Measurements from ENCODE around the gene GRWD1. TPM values are rescaled to one million over a fixed set of nuclear protein-coding genes. Genes with fewer than 3 reads are reported as not detected.

Gene GRWD1
- total and polyA plus RNA-seq, 2 of the 13 experiments (the other 11 are each of a cell fraction or from before 2014, with no cell fraction given) = 10.8 to 46.6 TPM

- TF ChIP-seq GMEB1 (CRISPR knock-in tag; IDR thresholded peaks at IDR 0.05; ENCODE audit: borderline replicate concordance) = 0 out of 2 replicates have a peak, but pooled peaks have one; percentile 31
- TF ChIP-seq ZNF501 (CRISPR knock-in tag; IDR thresholded peaks at IDR 0.05) = 0 out of 2 replicates have a peak, but pooled peaks have one; percentile 43
- TF ChIP-seq KDM5B (CRISPR knock-in tag; IDR thresholded peaks at IDR 0.05; ENCODE audit: borderline replicate concordance) = 0 out of 2 replicates have a peak, but pooled peaks have one; percentile 33
- TF ChIP-seq ZNF639 (CRISPR knock-in tag; conservative IDR thresholded peaks at IDR 0.05) = 0 out of 2 replicates have a peak, but pooled peaks have one; percentile 27
- peak; percentile 69; the same call in 1 of the 2 replicates for TF ChIP-seq PPARG (CRISPR knock-in tag; conservative IDR thresholded peaks at IDR 0.05)
- TF ChIP-seq HMGA1 (CRISPR knock-in tag; conservative IDR thresholded peaks at IDR 0.05) = no peak
- TF ChIP-seq ZNF790 (CRISPR knock-in tag; IDR thresholded peaks at IDR 0.05; ENCODE audit: borderline replicate concordance) = no peak
- TF ChIP-seq ATF2 (CRISPR knock-in tag; IDR thresholded peaks at IDR 0.05) = 0 out of 2 replicates have a peak, but pooled peaks have one; percentile 23
- TF ChIP-seq ZBTB42 (CRISPR knock-in tag; IDR thresholded peaks at IDR 0.05) = no peak
- peak; percentile 75; the same call in 1 of the 2 replicates for TF ChIP-seq SNAPC2 (CRISPR knock-in tag; IDR thresholded peaks at IDR 0.05)
- TF ChIP-seq TAF1 (CRISPR knock-in tag; IDR thresholded peaks at IDR 0.05) = peak; percentile 45; the same call in 1 of the 2 replicates
- no peak for TF ChIP-seq LRRFIP1 (CRISPR knock-in tag; conservative IDR thresholded peaks at IDR 0.05)
- no peak for TF ChIP-seq CHD4 (IDR thresholded peaks at IDR 0.05; ENCODE audit: borderline replicate concordance, low read length)
- TF ChIP-seq NR2C2 (CRISPR knock-in tag; IDR thresholded peaks at IDR 0.05; ENCODE audit: borderline replicate concordance) = 0 out of 2 replicates have a peak, but pooled peaks have one; percentile 37
- no peak for TF ChIP-seq SOX6 (IDR thresholded peaks at IDR 0.05)
- TF ChIP-seq SOX6 (CRISPR knock-in tag; IDR thresholded peaks at IDR 0.05) = 0 out of 2 replicates have a peak, but pooled peaks have one; percentile 23
- peak; percentile 68; the same call in 1 of the 2 replicates for TF ChIP-seq SP4 (CRISPR knock-in tag; IDR thresholded peaks at IDR 0.05)
- TF ChIP-seq ZNF792 (CRISPR knock-in tag; IDR thresholded peaks at IDR 0.05) = no peak
- TF ChIP-seq GABPA (IDR thresholded peaks at IDR 0.05; ENCODE audit: low read depth, low read length) = no peak
- peak; percentile 47; the same call in 1 of the 2 replicates for TF ChIP-seq GABPA (CRISPR knock-in tag; IDR thresholded peaks at IDR 0.05; ENCODE audit: low read depth)
- TF ChIP-seq MXD1 (CRISPR knock-in tag; IDR thresholded peaks at IDR 0.05) = 0 out of 2 replicates have a peak, but pooled peaks have one; percentile 16
These were observed 45.6 kb upstream of the GRWD1 start (continued) for GRCh38 chr19:48400018-48400742.

Data from HepG2 (cell line).